Panc1 (cell line): Measurements from ENCODE around the gene TRIB2. TPM values are rescaled to one million over a fixed set of nuclear protein-coding genes. Genes with fewer than 3 reads are reported as not detected.

Experiments
- ATAC-seq: fragments of 200-7000 bp; cut with Tn5 transposase; 2 replicates; pipeline ENCODE4 v1.9.1; 2020; ENCODE audit warnings: mild to moderate bottlenecking, moderate library complexity
- BruUV-seq: library from RNA; stranded (reverse); fragments of 400-500 nt; replicated peaks from 2 replicates; lab custom pipeline; 2021; lab: Mats Ljungman, UMichigan
- CTCF ChIA-PET: fragments of 300-600 bp; sonication (Branson Sonifier 250); formaldehyde crosslinking; loops from one replicate; lab custom pipeline; 2022; ENCODE audit warnings: antibody characterized with exemption; lab: Charles Lee
- POLR2A ChIA-PET: fragments of 300-600 bp; sonication (Branson Sonifier 250); formaldehyde crosslinking; loops from one replicate; lab custom pipeline; 2022; ENCODE audit warnings: antibody characterized with exemption; lab: Charles Lee
- DNase-seq: peaks from one replicate; pipeline ENCODE4 v3.0.0-alpha.2; 2010; ENCODE audit warnings: low read depth, low spot score
- H3K27ac ChIP-seq: 2 replicates; pipeline ENCODE4 v1.5.1; 2011; ENCODE audit warnings: mild to moderate bottlenecking, low read length, inconsistent platforms
- H3K27me3 ChIP-seq: fragments of 200-500 bp; sonication (Bioruptor generic); 2 replicates; pipeline ENCODE4 v1.6.0; 2014; ENCODE audit warnings: low read length, inconsistent platforms; ENCODE audit not compliant: control insufficient read depth, insufficient read depth
- H3K36me3 ChIP-seq: fragments of 200-500 bp; sonication (Bioruptor generic); 2 replicates; pipeline ENCODE4 v1.5.1; 2014; ENCODE audit warnings: inconsistent platforms, mild to moderate bottlenecking, low read length, moderate library complexity; ENCODE audit not compliant: control insufficient read depth, insufficient read depth
- H3K4me1 ChIP-seq: 2 replicates; pipeline ENCODE4 v1.5.1; 2011; ENCODE audit warnings: inconsistent platforms, mild to moderate bottlenecking, low read length, moderate library complexity; ENCODE audit not compliant: control insufficient read depth, insufficient read depth
- H3K4me3 ChIP-seq, 2 experiments: 2 replicates each; pipeline ENCODE4 v1.5.1; 2011 to 2012; ENCODE audit warnings: low read depth in 2 of 2, low read length in 2 of 2, mild to moderate bottlenecking in 2 of 2, inconsistent platforms in 1 of 2, moderate library complexity in 1 of 2
- H3K9me3 ChIP-seq: fragments of 200-500 bp; sonication (Bioruptor generic); 2 replicates; pipeline ENCODE4 v1.5.1; 2014; ENCODE audit warnings: low read depth, mild to moderate bottlenecking, inconsistent platforms, low read length, moderate library complexity; ENCODE audit not compliant: control insufficient read depth, insufficient read depth
- POLR2AphosphoS5 ChIP-seq: IDR thresholded peaks from 2 replicates; pipeline ENCODE4 v1.6.1; 2012; ENCODE audit warnings: mild to moderate bottlenecking, low read depth, low read length, moderate library complexity
- SIN3A ChIP-seq: IDR thresholded peaks from 2 replicates; pipeline ENCODE4 v1.6.1; 2012; ENCODE audit warnings: low read depth, mild to moderate bottlenecking, low read length, moderate library complexity, borderline replicate concordance; ENCODE audit not compliant: insufficient read depth
- TCF7L2 ChIP-seq: IDR thresholded peaks from 2 replicates; pipeline ENCODE4 v1.6.1; 2011; ENCODE audit warnings: mild to moderate bottlenecking, low read depth, low read length, inconsistent platforms
- in situ Hi-C: cut with HindIII; loops from 2 replicates; pipeline ENCODE4 v1.10.0; 2016; ENCODE audit warnings: low sequenced_read_pairs, low pct_unique_long_range_greater_than_20kb
- intact Hi-C: fragments of 100-400 bp; cut with micrococcal nuclease; formaldehyde crosslinking; loops from one replicate; pipeline ENCODE4 v1.10.0; 2022; ENCODE audit not compliant: unreplicated experiment
- total RNA-seq: library from RNA; stranded (reverse); gene quantifications from one replicate; pipeline ENCODE4 v1.2.1, GENCODE V29; 2021; ENCODE audit not compliant: unreplicated experiment
- TF ChIP-seq, protein P1 (sequence below), 2 experiments: IDR thresholded peaks; 2 replicates each; pipeline ENCODE4 v1.6.1; 2011 to 2012; ENCODE audit warnings: low read depth in 2 of 2, control low read depth in 1 of 2, low read length in 1 of 2, mild to moderate bottlenecking in 1 of 2, moderate library complexity in 1 of 2; ENCODE audit not compliant: insufficient read depth in 1 of 2
- TF ChIP-seq, protein P2 (sequence below): fragments of 450-650 bp; IDR thresholded peaks from 2 replicates; pipeline ENCODE4 v1.5.1; 2017; ENCODE audit warnings: mild to moderate bottlenecking

TRIB2 gene
- total RNA-seq, 1 experiment from 2014 or later, result 43.2 TPM

DNA sequence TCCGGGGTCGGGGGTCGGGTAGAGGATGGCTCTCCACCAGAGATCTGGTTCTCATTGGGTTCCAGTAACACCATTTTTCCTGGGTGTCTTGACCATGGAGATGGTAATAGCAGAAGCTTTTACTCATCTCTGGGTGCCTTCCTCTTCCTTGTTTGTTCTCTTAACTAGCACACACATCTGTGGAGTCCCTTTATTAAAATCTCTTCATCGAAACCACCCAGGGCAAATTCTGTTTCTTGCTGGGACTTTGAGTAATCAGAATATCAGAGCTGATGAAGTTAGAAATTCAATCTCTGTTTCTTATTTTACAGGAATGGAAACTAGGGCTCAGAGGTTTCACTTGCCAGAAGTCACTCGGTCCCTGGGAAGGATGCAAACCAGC is 15.0 kb upstream of the TRIB2 start:
- DNase-seq, result no peak
- TF ChIP-seq POLR2AphosphoS5, result no peak
- TF ChIP-seq TCF7L2, result no peak
- no peak for TF ChIP-seq SIN3A
- TF ChIP-seq, protein P1, sequence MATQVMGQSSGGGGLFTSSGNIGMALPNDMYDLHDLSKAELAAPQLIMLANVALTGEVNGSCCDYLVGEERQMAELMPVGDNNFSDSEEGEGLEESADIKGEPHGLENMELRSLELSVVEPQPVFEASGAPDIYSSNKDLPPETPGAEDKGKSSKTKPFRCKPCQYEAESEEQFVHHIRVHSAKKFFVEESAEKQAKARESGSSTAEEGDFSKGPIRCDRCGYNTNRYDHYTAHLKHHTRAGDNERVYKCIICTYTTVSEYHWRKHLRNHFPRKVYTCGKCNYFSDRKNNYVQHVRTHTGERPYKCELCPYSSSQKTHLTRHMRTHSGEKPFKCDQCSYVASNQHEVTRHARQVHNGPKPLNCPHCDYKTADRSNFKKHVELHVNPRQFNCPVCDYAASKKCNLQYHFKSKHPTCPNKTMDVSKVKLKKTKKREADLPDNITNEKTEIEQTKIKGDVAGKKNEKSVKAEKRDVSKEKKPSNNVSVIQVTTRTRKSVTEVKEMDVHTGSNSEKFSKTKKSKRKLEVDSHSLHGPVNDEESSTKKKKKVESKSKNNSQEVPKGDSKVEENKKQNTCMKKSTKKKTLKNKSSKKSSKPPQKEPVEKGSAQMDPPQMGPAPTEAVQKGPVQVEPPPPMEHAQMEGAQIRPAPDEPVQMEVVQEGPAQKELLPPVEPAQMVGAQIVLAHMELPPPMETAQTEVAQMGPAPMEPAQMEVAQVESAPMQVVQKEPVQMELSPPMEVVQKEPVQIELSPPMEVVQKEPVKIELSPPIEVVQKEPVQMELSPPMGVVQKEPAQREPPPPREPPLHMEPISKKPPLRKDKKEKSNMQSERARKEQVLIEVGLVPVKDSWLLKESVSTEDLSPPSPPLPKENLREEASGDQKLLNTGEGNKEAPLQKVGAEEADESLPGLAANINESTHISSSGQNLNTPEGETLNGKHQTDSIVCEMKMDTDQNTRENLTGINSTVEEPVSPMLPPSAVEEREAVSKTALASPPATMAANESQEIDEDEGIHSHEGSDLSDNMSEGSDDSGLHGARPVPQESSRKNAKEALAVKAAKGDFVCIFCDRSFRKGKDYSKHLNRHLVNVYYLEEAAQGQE (IDR thresholded peaks at IDR 0.05; ENCODE audit: insufficient read depth in 1 of 2, low read depth in 2 of 2, low read length in 1 of 2), result no peak
- TF ChIP-seq, protein P2, sequence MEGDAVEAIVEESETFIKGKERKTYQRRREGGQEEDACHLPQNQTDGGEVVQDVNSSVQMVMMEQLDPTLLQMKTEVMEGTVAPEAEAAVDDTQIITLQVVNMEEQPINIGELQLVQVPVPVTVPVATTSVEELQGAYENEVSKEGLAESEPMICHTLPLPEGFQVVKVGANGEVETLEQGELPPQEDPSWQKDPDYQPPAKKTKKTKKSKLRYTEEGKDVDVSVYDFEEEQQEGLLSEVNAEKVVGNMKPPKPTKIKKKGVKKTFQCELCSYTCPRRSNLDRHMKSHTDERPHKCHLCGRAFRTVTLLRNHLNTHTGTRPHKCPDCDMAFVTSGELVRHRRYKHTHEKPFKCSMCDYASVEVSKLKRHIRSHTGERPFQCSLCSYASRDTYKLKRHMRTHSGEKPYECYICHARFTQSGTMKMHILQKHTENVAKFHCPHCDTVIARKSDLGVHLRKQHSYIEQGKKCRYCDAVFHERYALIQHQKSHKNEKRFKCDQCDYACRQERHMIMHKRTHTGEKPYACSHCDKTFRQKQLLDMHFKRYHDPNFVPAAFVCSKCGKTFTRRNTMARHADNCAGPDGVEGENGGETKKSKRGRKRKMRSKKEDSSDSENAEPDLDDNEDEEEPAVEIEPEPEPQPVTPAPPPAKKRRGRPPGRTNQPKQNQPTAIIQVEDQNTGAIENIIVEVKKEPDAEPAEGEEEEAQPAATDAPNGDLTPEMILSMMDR, result no peak
- intact Hi-C loops (no loop called here), in situ Hi-C loops (no loop called here)
- H3K4me1 ChIP-seq, result no peaks in the 10 kb centered on the region
- H3K4me3 ChIP-seq, result no peak overlapping the region
- POLR2A ChIA-PET, result no interaction called here
- H3K27me3 ChIP-seq, result no peaks in the 10 kb centered on the region
- H3K27ac ChIP-seq, result no peak overlapping the region
- H3K9me3 ChIP-seq, result no peaks in the 10 kb centered on the region; the same call in 1 of the 2 replicates
- no TSS peak for BruUV-seq
- no peak for ATAC-seq
- CTCF ChIA-PET, result interaction anchor here (0.8 kb wide), 1 partner anchor 14 kb away, joined by 3 read pairs; no protein-coding TSS in a partner anchor
- H3K36me3 ChIP-seq, result no peaks in the 10 kb centered on the region

DNA sequence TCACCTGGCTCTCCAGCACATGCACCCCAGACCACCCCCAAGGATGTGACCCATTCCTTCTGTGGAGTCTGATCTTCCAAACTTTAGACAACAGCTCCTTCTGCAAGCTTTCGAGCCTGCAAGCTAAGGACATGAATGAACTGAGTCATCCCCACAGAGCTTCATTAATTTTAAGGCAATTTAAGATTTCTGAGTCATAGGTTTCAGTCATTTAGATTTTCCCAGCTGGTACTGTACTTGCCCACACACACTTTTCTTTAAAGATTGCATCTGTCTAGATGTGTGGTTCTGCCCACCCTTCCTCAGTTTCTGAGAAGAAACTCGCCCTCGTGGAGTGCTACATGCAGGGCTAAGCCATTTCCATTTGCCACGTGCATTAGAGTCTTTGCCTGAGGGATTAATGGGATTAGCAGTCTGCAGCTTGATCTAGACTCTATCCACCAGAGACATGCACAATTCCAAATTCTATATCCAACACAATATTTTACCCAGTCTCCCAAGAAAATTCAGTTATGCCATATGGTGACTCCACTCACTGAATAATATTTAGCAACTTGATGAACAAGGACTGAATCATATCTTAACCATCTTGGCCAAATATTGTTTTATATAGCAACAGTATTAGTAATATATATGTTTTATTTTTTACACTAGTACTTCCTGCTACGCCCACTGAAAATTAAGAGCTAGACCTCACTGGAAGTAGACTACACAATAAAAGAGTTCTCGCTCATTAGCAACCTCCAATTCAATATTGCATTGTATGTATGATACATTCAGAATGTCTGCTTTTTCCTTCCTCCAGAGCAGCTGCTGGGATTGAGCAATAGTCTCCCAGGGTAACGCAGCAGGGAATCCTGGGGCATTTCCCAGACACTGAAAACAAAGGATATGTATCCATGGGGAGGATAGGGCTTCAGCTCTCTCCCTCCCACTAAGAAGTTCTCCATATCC is 14.3 kb upstream of the TRIB2 start:
- in situ Hi-C loops (no loop called here), intact Hi-C loops (no loop called here)
- Histone ChIP-seq H3K27ac (no peak overlapping the region), H3K9me3 (no peaks in the 10 kb centered on the region; the same call in 1 of the 2 replicates), H3K4me3 (no peak overlapping the region), H3K4me1 (no peaks in the 10 kb centered on the region), H3K27me3 (no peaks in the 10 kb centered on the region), H3K36me3 (no peaks in the 10 kb centered on the region)
- no TSS peak for BruUV-seq
- no peak for DNase-seq
- peak; percentile 51; the same call in 1 of the 2 replicates for ATAC-seq
- TF ChIP-seq TCF7L2 (no peak), POLR2AphosphoS5 (no peak), SIN3A (no peak)
- TF ChIP-seq, protein P2, result no peak
- TF ChIP-seq, protein P1 (IDR thresholded peaks at IDR 0.05; ENCODE audit: insufficient read depth in 1 of 2, low read depth in 2 of 2, low read length in 1 of 2), result no peak
- POLR2A ChIA-PET, result no interaction called here
- CTCF ChIA-PET, result interaction anchor here (0.8 kb wide), 1 partner anchor 13 kb away, joined by 3 read pairs; no protein-coding TSS in a partner anchor
